GM12878 (cell line): Measurements from ENCODE around the gene ITPR2. TPM values are rescaled to one million over a fixed set of nuclear protein-coding genes. Genes with fewer than 3 reads are reported as not detected.

Experiments
- ATAC-seq: fragments of 200-7000 bp; cut with Tn5 transposase; 3 replicates; pipeline ENCODE4 v1.9.1; 2020; ENCODE audit warnings: mild to moderate bottlenecking, moderate library complexity
- BruUV-seq: library from RNA; stranded (reverse); fragments of 400-500 nt; replicated peaks from 2 replicates; lab custom pipeline; 2021; lab: Mats Ljungman, UMichigan
- CTCF ChIA-PET: fragments of 300-600 bp; sonication (Branson Sonifier 250); formaldehyde crosslinking; extraction: SDS; loops from one replicate; lab custom pipeline; 2021; ENCODE audit warnings: inconsistent platforms; lab: Yijun Ruan, JAX
- POLR2A ChIA-PET: fragments of 350-600 bp; formaldehyde crosslinking; extraction: SDS; loops from one replicate; lab custom pipeline; 2021; ENCODE audit warnings: inconsistent platforms; lab: Charles Lee
- RAD21 ChIA-PET: fragments of 300-600 bp; sonication (Branson Sonifier 250); formaldehyde crosslinking; loops from one replicate; lab custom pipeline; 2023; ENCODE audit warnings: antibody characterized with exemption; ENCODE audit not compliant: unreplicated experiment; lab: Charles Lee
- SMC1A ChIA-PET: fragments of 300-600 bp; sonication (Branson Sonifier 250); formaldehyde crosslinking; loops from one replicate; lab custom pipeline; 2023; ENCODE audit not compliant: unreplicated experiment, uncharacterized antibody; lab: Charles Lee
- DNase-seq: peaks from one replicate; pipeline ENCODE4 v3.0.0-alpha.2; 2011; ENCODE audit warnings: low read depth, low spot score
- FAIRE-seq: peaks from 3 replicates; lab custom pipeline; 2011; peaks lifted over from hg19 to GRCh38; lab: Jason Lieb, UNC
- H2AFZ ChIP-seq: 2 replicates; pipeline ENCODE4 v1.6.0; 2011; ENCODE audit warnings: low read depth, low read length, control low read depth; ENCODE audit not compliant: control insufficient read depth
- H3K27ac ChIP-seq: 2 replicates; pipeline ENCODE4 v1.5.1; 2011; ENCODE audit warnings: control low read depth; ENCODE audit not compliant: control insufficient read depth, insufficient read depth
- H3K27me3 ChIP-seq, 2 experiments: replicated peaks in 1 of 2; 2 replicates each; pipeline versions ENCODE4 v1.6.0 to v1.6.1; 2011; ENCODE audit warnings: low read length in 1 of 2; ENCODE audit not compliant: control insufficient read depth in 2 of 2, insufficient read depth in 2 of 2
- H3K36me3 ChIP-seq, 2 experiments: 2 replicates each; pipeline ENCODE4 v1.5.1; 2011; ENCODE audit warnings: low read length in 1 of 2; ENCODE audit not compliant: control insufficient read depth in 2 of 2, insufficient read depth in 2 of 2
- H3K4me1 ChIP-seq: 2 replicates; pipeline ENCODE4 v1.6.1; 2011; ENCODE audit warnings: mild to moderate bottlenecking, low read length, moderate library complexity, mixed read lengths; ENCODE audit not compliant: control insufficient read depth, insufficient read depth
- H3K4me2 ChIP-seq: 2 replicates; pipeline ENCODE4 v1.6.0; 2011; ENCODE audit warnings: control low read depth; ENCODE audit not compliant: control insufficient read depth, insufficient read depth
- H3K4me3 ChIP-seq: fragments of 200-600 bp; sonication (generic); 2 replicates; pipeline ENCODE4 v1.5.1; 2016
- H3K79me2 ChIP-seq: 2 replicates; pipeline ENCODE4 v1.6.0; 2011; ENCODE audit warnings: low read length; ENCODE audit not compliant: control insufficient read depth, insufficient read depth
- H3K9ac ChIP-seq: 2 replicates; pipeline ENCODE4 v1.8.0; 2011; ENCODE audit warnings: low read length, control low read depth, mixed read lengths; ENCODE audit not compliant: control insufficient read depth, insufficient read depth
- H3K9me3 ChIP-seq: replicated peaks from 3 replicates; pipeline ENCODE4 v1.5.1; 2011; ENCODE audit warnings: mild to moderate bottlenecking, low read length; ENCODE audit not compliant: control insufficient read depth, insufficient read depth
- H4K20me1 ChIP-seq: 2 replicates; pipeline ENCODE4 v1.6.0; 2011; ENCODE audit not compliant: control insufficient read depth, insufficient read depth
- BCL3 ChIP-seq: IDR thresholded peaks from 2 replicates; pipeline ENCODE4 v1.6.1; 2011; ENCODE audit warnings: borderline replicate concordance, low read depth, mild to moderate bottlenecking, moderate library complexity, low read length; ENCODE audit not compliant: insufficient read depth, poor library complexity, severe bottlenecking
- CEBPZ ChIP-seq: fragments of 150-350 bp; IDR thresholded peaks from 2 replicates; pipeline ENCODE4 v1.6.1; 2016; ENCODE audit warnings: low read depth, low read length
- CREM ChIP-seq: IDR thresholded peaks from 2 replicates; pipeline ENCODE4 v1.6.1; 2014; ENCODE audit warnings: antibody characterized with exemption, low read depth
- SREBF1 ChIP-seq: IDR thresholded peaks from 2 replicates; pipeline ENCODE4 v1.6.1; 2012; ENCODE audit warnings: mild to moderate bottlenecking, low read length
- ZBED1 ChIP-seq: IDR thresholded peaks from 2 replicates; pipeline ENCODE4 v1.6.1; 2016; ENCODE audit warnings: borderline replicate concordance
- ZSCAN29 ChIP-seq: fragments of 450-650 bp; IDR thresholded peaks from 2 replicates; pipeline ENCODE4 v1.6.1; 2017; ENCODE audit warnings: mild to moderate bottlenecking, moderate library complexity
- WGBS: methylation state at CpG from one replicate; pipeline ENCODE4 v1.1.6; 2016; ENCODE audit warnings: low lambda C conversion rate; ENCODE audit not compliant: insufficient replicate concordance, insufficient coverage; ENCODE audit errors: missing lambda C conversion rate; 5-methylcytosine and 5-hydroxymethylcytosine counted together
- in situ Hi-C: fragments of 300-500 bp; cut with MboI; formaldehyde crosslinking; loops from 9 replicates; pipeline ENCODE4 v1.14.3; 2018; ENCODE audit warnings: mixed read lengths
- intact Hi-C: fragments of 100-400 bp; cut with micrococcal nuclease; formaldehyde crosslinking; loops from one replicate; pipeline ENCODE4 v1.14.2; 2022; ENCODE audit not compliant: unreplicated experiment
- polyA plus RNA-seq, 11 experiments: library from polyadenylated mRNA; depleted of rRNA in 4 of 11; unstranded in 6 of 11; stranded (reverse) in 5 of 11; fragments of >200 nt; fragmentation: Nextera tagmentation in 4 of 11; fragmentation: Illumina TruSeq in 1 of 11; extraction: Ambion mirVana in 4 of 11; extraction: Trizol in 1 of 11; gene quantifications; 1 replicate in 1 of 11; 2 replicates in 10 of 11; pipeline versions ENCODE4 v1.2.1 to v1.2.3, GENCODE V29; 2011 to 2016; ENCODE audit warnings: inconsistent platforms in 2 of 11, missing spikeins in 2 of 11, low read depth in 1 of 11
- total RNA-seq, 4 experiments: library from RNA; depleted of rRNA in 3 of 4; stranded (reverse); fragments of >200 nt in 3 of 4; fragmentation: Illumina TruSeq in 1 of 4; extraction: Trizol in 1 of 4; gene quantifications; 2 replicates each; pipeline versions ENCODE4 v1.2.1 to v1.2.3, GENCODE V29; 2013 to 2021

Gene ITPR2
- total and polyA plus RNA-seq, 10 of the 15 experiments (the other 5 are each of a cell fraction or from before 2014, with no cell fraction given) = 7.5 to 76.2 (median 47.1) TPM

GRCh38 chr12:26627335-26627734 lies 205.7 kb downstream of the ITPR2 start (continued):
- no peak for TF ChIP-seq CEBPZ
- TF ChIP-seq CREM = no peak

GRCh38 chr12:26623136-26623535 lies 209.9 kb downstream of the ITPR2 start:
- no peak for FAIRE-seq
- Histone ChIP-seq H4K20me1 (no peaks in the 10 kb centered on the region), H3K27me3 (no peaks in the 10 kb centered on the region), H3K9me3 (no peaks in the 10 kb centered on the region), H3K4me1 (no peaks in the 10 kb centered on the region), H2AFZ (no peak overlapping the region), H3K27ac (no peak overlapping the region), H3K9ac (no peak overlapping the region), H3K79me2 (no peaks in the 10 kb centered on the region), H3K4me3 (no peak overlapping the region), H3K4me2 (no peak overlapping the region), H3K36me3 (peaks cover 5 to 8% of the 10 kb centered on the region in 2 experiments)
- SMC1A ChIA-PET = interaction anchor here (0.9 to 1.7 kb wide), 4 partner anchors 9 to 85 kb away, joined by 3 to 4 read pairs (median 4); no protein-coding TSS in a partner anchor
- RAD21 ChIA-PET = interaction anchor here (1.2 kb wide), 1 partner anchor 12 kb away, joined by 3 read pairs; no protein-coding TSS in a partner anchor
- CTCF ChIA-PET = interaction anchor here (1.0 to 2.1 kb wide), 3 partner anchors 9 to 262 kb away, joined by 3 to 9 read pairs (median 4); no protein-coding TSS in a partner anchor
- intact Hi-C loops (no loop called here), in situ Hi-C loops (no loop called here)
- POLR2A ChIA-PET = no interaction called here
- TF ChIP-seq BCL3 = no peak
- no peak for TF ChIP-seq SREBF1
- TF ChIP-seq ZSCAN29 = no peak
- TF ChIP-seq ZBED1 = no peak
- no peak for ATAC-seq
- no TSS peak for BruUV-seq
- 64% methylated on average over 4 of the region's 4 CpGs for WGBS
- DNase-seq = no peak
